GM18502 (cell line): Measurements from ENCODE around the gene HHLA2.

Source experiments
- ATAC-seq: cut with Tn5 transposase; IDR thresholded peaks from one replicate; pipeline ENCODE4 v1.9.1; 2021; ENCODE audit warnings: mild to moderate bottlenecking; ENCODE audit not compliant: unreplicated experiment, poor library complexity

The HHLA2 gene

GRCh38 chr3:108388136-108389132 is 92.1 kb downstream of the HHLA2 start:
- ATAC-seq: peak; percentile 76

DNA sequence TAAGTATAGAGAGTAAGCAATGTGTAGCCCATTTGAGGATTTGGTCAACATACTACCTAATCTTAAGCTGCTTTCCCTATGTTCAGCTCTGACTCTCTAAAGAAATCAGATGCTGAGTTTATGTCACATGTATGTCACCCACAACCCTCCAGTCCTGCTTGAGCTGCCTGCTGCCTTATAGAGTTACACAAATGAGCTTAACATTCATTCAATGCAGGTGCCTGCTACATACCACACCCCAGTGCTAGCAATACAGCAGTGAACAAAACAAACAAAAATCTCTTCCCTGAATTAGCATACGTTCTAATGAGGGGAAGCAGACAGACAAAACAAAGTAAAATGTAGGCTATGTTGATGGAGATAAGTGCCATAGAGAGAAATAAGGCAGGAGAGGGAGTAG is 93.0 kb downstream of the HHLA2 start:
- ATAC-seq: no peak

- ATAC-seq: no peak
Observed at GRCh38 chr3:108391917-108392593, 95.7 kb downstream of the HHLA2 start.

DNA sequence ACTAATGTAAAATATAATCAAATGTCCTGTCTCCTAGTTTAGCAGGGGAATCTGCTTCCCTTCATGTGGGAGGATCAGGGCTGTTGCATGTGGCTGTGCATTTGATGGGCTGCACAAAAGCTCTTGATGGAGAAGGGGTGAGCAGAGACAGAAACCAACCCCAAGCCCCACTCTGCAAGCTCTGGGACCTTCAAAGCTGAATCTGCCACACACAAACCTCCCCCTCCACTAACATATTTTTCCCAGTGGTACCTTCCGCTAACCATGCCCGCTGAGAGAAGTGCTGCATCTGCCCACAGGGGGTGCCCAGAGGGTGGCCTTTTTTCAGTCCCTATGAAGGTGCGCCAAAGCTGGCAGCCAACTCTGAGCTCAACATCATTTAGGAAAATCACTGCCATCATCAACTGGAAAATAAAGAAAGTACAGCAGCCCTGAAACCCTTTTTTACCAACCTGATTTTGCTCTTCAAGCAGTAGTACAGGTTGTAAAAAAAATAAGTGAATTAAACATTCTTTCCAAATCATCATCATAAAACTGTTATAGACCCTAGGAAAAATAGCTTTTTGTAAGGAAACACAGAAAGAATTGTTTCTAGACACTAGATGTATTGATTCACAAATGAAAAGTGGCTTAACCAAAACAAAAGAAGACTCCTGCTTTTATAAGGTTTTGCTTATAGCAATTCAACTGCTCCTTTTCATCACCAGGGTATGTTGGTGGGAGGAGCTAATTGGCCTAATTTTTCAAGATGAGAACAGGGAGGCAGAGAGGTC is 97.0 kb downstream of the HHLA2 start:
- ATAC-seq: no peak

DNA sequence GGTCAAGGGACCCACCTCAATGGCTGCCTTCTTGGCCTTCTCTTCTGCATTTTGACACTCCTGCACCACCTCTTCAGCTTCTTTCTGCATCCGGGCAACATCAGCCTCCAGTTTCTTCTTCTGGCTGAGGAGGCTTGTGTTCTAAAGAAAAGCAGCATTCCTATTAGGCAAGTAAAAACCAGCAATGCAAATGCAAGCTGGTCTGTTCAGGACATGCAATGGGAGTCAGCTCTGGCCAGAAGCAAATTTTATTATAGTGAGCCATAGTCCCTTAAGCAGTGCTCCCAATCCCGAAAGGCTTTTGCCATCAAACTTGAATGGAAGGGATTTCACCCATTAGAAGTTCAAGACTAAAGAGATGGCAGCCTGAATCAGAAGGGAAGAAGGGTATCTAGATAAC is 97.7 kb downstream of the HHLA2 start:
- ATAC-seq: no peak

GRCh38 chr3:108394563-108394962 is 98.2 kb downstream of the HHLA2 start:
- no peak for ATAC-seq

DNA sequence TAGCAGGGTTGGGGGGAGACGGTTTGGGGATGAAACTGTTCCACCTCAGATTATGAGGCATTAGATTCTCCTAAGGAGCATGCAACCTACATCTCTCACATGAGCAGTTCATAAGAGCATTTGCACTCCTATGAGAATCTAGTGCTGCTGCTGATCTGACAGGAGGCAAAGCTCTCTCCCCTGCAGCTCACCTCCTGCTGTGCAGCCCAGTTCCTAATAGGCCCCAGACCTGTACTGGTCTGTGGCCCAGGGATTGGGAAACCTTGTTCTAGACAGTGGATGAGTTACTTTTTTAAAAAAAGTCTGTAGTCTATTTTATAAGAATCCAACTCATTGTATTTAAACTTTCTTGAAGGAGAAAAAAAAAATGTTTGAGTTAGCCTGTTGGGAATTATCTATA is 100.0 kb downstream of the HHLA2 start:
- no peak for ATAC-seq

DNA sequence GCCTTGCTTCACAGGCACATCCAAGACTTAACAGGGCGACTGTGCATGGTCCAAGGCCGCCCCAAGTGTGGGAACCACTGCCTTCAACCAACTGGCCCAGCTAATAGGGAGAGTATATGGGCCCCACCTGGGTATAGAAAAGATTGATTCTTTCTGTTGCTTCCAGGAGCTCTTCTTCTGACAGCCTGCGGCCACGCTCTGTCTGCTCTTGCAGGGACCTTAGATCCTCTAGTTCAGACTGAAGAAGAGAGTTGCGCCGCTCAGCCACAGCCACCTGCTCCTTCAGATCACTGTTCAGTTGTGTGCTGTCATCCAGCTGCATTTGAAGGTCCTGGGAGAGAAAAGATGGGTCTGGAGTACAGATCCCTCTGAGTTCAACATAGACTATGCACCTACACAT is 102.2 kb downstream of the HHLA2 start:
- ATAC-seq: no peak

DNA sequence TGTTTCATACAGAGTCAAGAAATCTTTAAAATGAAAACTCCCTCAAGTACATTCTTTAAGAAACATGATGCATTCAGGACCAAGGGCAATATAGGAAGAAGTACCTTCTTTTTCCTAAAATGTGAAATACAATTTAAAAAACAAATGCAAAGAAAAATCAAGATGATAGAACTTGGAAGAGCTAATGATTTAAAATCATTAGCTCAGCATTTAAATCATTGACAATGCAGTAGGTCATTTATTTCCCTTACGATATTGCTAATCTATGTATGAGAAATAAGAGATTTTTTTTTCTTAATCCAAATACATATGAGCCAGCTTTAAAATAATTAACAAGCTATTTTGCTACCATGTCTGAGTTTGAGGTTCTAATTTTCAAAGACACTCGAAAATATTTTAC is 105.5 kb downstream of the HHLA2 start:
- no peak for ATAC-seq

DNA sequence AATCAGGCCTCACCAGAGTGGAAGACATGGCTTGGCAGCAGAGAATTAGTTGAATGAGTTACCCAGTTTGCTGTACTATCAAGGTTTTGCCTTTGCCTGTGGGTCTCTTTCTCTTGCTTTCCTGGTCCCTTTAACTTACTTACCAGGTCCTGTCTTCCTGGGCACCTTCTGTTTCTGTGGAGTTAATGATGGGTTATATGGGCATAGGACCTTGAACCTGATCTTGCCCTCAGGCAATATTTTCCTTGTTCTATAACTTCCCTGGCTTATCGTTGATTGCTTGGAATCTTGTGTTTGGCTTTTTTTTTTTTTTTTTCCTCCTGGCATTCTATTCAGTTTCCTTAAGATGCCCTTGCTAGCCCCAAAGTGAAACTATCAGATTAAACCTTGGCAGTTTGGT is 106.8 kb downstream of the HHLA2 start:
- no peak for ATAC-seq

DNA sequence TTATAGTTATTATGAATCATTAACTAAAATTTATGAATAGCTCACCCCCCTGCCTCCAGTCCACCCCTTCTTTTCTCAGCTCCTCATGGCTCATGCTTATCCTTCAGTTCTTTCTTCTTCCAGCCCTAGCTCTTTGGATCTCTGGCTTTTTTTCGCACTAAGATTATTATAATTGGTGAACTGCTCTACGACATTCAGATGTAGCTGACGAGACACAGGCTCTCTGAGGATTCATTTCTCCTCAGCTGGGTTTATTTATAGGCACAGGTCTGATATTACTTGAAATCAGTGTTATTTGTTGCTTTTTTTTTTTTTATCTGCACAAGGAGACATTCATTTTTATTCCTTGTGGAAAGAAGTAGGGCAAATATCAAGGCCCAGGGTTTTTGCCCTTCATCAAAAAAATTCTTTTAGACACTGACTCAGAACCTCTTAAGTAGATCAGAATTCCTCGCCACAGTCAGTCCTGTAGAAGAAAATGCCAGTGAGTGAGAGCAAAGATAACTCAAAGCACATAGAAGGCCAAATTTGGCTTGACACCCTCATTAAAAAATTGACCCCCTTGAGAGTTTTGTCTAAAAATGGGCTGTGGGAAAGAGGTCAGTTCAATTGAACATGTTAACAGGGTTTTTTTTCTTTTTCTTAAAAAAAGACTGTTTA is 107.5 kb downstream of the HHLA2 start:
- ATAC-seq: no peak

GRCh38 chr3:108404368-108404767 is 108.0 kb downstream of the HHLA2 start:
- ATAC-seq: no peak

- ATAC-seq: no peak
Observed at GRCh38 chr3:108406063-108406660, 109.8 kb downstream of the HHLA2 start.

GRCh38 chr3:108406661-108407206 is 110.4 kb downstream of the HHLA2 start:
- ATAC-seq: peak; percentile 89

DNA sequence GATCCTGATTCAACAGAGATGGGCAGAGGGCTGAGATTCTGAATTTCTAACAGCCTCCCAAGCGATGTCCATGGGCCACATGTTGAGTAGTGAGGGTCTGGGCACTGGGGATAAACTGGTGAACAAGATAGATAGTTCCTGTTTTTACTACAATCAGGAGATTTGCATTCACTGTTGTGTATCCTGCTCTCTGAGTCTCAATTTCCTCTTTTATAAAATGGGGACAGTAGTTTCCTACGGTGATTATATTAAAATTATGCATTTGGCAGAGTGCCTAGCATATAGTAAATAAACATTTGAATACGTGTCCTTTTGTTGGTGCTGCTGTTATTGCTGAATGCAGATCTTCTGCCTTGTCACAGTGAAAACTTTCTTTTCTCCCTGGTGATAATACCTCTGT is 111.5 kb downstream of the HHLA2 start:
- no peak for ATAC-seq

GRCh38 chr3:108408883-108409799 is 112.8 kb downstream of the HHLA2 start:
- ATAC-seq: no peak

GRCh38 chr3:108409800-108410178 is 113.4 kb downstream of the HHLA2 start:
- ATAC-seq: no peak

DNA sequence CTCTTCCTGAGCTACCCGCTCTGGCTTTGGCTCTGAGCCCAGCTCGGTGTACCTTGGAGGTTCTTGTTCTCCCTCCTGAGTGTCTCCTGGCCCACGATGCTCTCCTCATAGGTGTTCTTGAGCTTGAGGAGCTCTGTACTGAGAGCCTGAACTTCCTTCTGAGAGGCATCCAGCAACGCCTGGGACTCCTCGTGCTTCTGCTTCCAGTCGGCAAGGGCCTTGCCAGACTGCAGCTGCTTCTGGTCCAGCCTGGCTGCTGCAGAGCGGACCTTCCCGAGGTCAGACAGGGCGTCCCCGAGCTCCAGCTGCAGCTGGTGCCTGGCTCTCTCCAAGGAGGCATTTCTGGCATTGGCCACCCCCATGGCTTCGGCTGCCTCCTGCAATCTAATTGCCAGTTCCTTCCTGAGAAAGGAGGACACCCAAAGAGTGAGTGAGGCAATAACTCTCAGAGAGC is 114.2 kb downstream of the HHLA2 start:
- no peak for ATAC-seq
